Type B pancreatic cell (in vitro differentiated cells): Measurements from ENCODE around the gene APC2. TPM values are rescaled to one million over a fixed set of nuclear protein-coding genes. Genes with fewer than 3 reads are reported as not detected.

Experiments
- DNase-seq: peaks from one replicate; pipeline ENCODE4 v3.0.0; 2021; ENCODE audit warnings: mixed read lengths; ENCODE audit not compliant: unreplicated experiment; ENCODE audit errors: extremely low spot score
- H3K27ac Mint-ChIP-seq: 2 replicates; pipeline ENCODE4 v1.8.0; 2021; ENCODE audit warnings: mild to moderate bottlenecking, mixed read lengths
- H3K27me3 Mint-ChIP-seq: 2 replicates; pipeline ENCODE4 v1.8.0; 2021; ENCODE audit warnings: mixed read lengths
- H3K36me3 Mint-ChIP-seq: 2 replicates; pipeline ENCODE4 v1.8.0; 2021; ENCODE audit warnings: mixed read lengths
- H3K4me1 Mint-ChIP-seq: one replicate; pipeline ENCODE4 v1.8.0; 2021; ENCODE audit warnings: mixed read lengths; ENCODE audit not compliant: unreplicated experiment
- H3K4me3 Mint-ChIP-seq: 2 replicates; pipeline ENCODE4 v1.8.0; 2021; ENCODE audit warnings: mild to moderate bottlenecking, mixed read lengths
- H3K9me3 Mint-ChIP-seq: 2 replicates; pipeline ENCODE4 v1.8.0; 2021; ENCODE audit warnings: mixed read lengths
- CTCF ChIP-seq: fragments of 200-600 bp; sonication (generic); conservative IDR thresholded peaks from 2 replicates; pipeline ENCODE4 v1.5.0; 2021; ENCODE audit warnings: antibody characterized with exemption, mild to moderate bottlenecking
- total RNA-seq: library from RNA; stranded (reverse); gene quantifications from 2 replicates; pipeline ENCODE4 v1.2.1, GENCODE V29; 2021; ENCODE audit warnings: low replicate concordance

APC2 gene
- total RNA-seq, 1 donor from 2014 or later = 9.2 TPM

DNA sequence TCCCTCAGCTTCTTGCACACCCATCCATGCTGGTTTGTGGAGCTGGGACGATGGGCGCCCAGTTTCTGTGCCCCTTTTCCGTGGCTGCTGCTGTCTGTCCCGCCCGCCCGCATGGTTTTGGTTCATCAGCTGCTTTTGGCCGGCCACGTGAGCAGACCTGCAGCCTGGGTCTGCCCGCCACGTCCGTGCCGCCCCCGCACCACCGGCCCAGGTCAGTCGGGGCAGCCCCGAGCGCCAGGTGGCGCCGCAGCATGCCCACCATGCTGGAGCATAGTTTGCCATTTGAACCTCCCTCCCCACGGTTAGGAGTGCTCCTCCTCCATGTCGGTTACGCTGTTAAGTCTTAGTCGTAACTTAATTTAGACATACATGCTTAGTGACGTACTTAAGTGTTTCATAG lies 27.0 kb upstream of the APC2 start:
- Mint-ChIP-seq H3K36me3 (peaks cover 24% of the 10 kb centered on the region), H3K4me1 (peaks cover 15% of the 10 kb centered on the region), H3K27me3 (no peaks in the 10 kb centered on the region), H3K9me3 (no peaks in the 10 kb centered on the region), H3K27ac (peak overlapping the region; percentile 46), H3K4me3 (no peak overlapping the region)
- TF ChIP-seq CTCF = no peak
- no peak for DNase-seq

DNA sequence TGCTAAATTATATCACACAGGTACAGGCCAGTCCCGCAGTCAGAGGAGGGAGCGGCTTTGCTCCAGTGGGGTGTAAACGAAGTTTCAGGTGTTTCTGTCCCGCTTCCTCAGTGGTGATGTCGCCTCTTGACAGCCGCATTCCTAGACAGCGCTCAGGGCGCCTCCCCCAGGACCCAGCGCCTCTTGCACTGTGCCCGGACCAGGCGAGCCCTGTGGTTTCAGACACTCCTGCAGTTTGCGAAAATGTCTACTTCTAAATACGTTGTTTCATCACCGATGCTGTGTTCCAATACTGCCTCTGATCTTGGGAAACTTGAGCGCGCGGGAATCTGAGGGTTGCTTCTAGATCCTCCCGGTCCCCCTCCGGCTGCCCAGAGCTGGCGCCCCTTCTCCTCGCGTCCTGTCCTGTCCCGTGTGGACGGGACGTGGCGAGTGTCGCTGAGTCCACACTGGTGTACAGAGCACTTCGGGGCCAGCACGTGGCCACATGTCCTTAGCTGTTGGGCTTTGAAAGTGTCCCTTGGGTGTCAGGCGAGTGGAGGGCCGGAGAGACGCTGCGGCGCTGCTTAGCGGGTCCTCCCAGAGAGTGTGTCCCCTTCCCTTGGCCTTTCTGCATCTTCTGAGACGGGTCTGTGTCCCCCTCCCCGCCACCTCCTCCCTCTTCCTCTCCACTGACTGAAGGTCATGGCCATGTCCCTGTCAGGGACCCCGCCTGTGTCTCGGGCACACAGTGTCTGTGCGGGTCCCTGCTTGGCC lies 26.3 kb upstream of the APC2 start:
- Mint-ChIP-seq H3K9me3 (no peaks in the 10 kb centered on the region), H3K36me3 (peaks cover 24% of the 10 kb centered on the region), H3K27ac (peak overlapping the region; percentile 46), H3K27me3 (no peaks in the 10 kb centered on the region), H3K4me3 (no peak overlapping the region), H3K4me1 (peaks cover 15% of the 10 kb centered on the region)
- TF ChIP-seq CTCF = no peak
- no peak for DNase-seq

DNA sequence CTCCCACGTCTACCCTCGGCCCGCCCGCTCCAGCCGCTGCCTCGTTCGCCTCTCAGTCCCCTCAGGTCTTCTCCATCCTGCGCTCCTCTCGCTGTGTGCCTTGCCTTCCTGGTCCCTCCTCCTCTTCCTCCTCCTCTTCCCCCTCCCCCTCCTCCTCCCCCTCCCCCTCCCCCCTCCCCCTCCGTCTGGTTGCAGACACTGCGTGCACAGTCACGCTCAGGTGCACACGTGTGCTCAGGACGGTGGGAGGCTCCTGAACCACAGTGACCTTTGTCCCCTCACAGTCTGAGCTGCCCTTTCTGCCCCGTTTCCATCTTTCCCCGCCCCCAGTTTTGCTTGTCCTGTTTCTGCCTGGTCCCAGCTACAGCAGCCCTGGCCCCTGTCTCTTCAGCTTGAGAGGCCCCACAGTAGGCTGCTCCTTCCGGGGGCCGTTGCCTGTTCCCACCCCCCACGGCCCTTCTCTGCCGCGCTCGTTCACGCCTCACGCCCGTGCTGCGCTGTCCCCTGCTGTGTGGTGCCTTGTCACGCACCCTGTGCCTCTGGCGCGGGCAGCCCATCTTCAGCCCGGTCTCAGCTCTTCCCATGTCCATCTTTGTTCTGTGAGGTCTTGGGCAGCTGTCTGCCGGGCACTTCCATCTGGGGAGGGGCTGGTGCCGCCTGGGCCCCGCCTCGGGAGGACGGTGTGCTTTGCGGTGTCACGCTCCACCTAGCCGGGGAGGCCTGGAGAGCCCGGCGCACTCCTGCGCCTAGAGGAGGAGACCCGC lies 25.5 kb upstream of the APC2 start:
- H3K9me3 Mint-ChIP-seq = no peaks in the 10 kb centered on the region
- no peak overlapping the region for H3K4me3 Mint-ChIP-seq
- no peak for TF ChIP-seq CTCF
- peaks cover 23% of the 10 kb centered on the region for H3K36me3 Mint-ChIP-seq
- no peaks in the 10 kb centered on the region for H3K27me3 Mint-ChIP-seq
- peak overlapping the region; percentile 81 for H3K27ac Mint-ChIP-seq
- peaks cover 15% of the 10 kb centered on the region for H3K4me1 Mint-ChIP-seq
- no peak for DNase-seq

GRCh38 chr19:1425102-1425837 lies 24.7 kb upstream of the APC2 start:
- no peak for DNase-seq
- H3K9me3 Mint-ChIP-seq = no peaks in the 10 kb centered on the region
- H3K4me3 Mint-ChIP-seq = peak overlapping the region; percentile 75
- peaks cover 15% of the 10 kb centered on the region for H3K4me1 Mint-ChIP-seq
- TF ChIP-seq CTCF = no peak
- H3K36me3 Mint-ChIP-seq = peaks cover 19% of the 10 kb centered on the region
- H3K27me3 Mint-ChIP-seq = no peaks in the 10 kb centered on the region
- peak overlapping the region; percentile 81 for H3K27ac Mint-ChIP-seq

GRCh38 chr19:1425902-1426301 lies 24.0 kb upstream of the APC2 start:
- H3K27ac Mint-ChIP-seq = peak overlapping the region; percentile 51
- DNase-seq = no peak
- H3K9me3 Mint-ChIP-seq = no peaks in the 10 kb centered on the region
- H3K4me1 Mint-ChIP-seq = peaks cover 12% of the 10 kb centered on the region
- no peak for TF ChIP-seq CTCF
- H3K27me3 Mint-ChIP-seq = no peaks in the 10 kb centered on the region
- H3K36me3 Mint-ChIP-seq = peaks cover 17% of the 10 kb centered on the region
- H3K4me3 Mint-ChIP-seq = no peak overlapping the region
